ENCODE data around the gene TMEM125.

The TMEM125 gene

GRCh38 chr1:43277116-43277876 lies 7.5 kb downstream of the TMEM125 start:
- no peak overlapping the region for H3K9ac ChIP-seq (ENCODE audit: low read depth, low read length)
- no peak overlapping the region for H3K4me2 ChIP-seq (ENCODE audit: low read length)
- no peak overlapping the region for H3K4me3 ChIP-seq (ENCODE audit: low read length)
- no peaks in the 10 kb centered on the region for H3K4me1 ChIP-seq (ENCODE audit: control insufficient read depth, insufficient read depth, low read length)
- peaks cover 11% of the 10 kb centered on the region for H3K27me3 ChIP-seq (ENCODE audit: control insufficient read depth, insufficient read depth, low read length)
- H3K36me3 ChIP-seq (ENCODE audit: insufficient read depth, low read length) = no peaks in the 10 kb centered on the region
- no peaks in the 10 kb centered on the region for H3K9me3 ChIP-seq (replicated peaks; ENCODE audit: low read length)

GRCh38 chr1:43279161-43279560 lies 9.4 kb downstream of the TMEM125 start:
- Histone ChIP-seq H3K9ac (ENCODE audit: low read depth, low read length) (no peak overlapping the region), H3K27me3 (ENCODE audit: control insufficient read depth, insufficient read depth, low read length) (peaks cover 22% of the 10 kb centered on the region)

GRCh38 chr1:43279666-43280065 lies 9.9 kb downstream of the TMEM125 start:
- Histone ChIP-seq H3K36me3 (ENCODE audit: insufficient read depth, low read length) (no peaks in the 10 kb centered on the region), H3K27me3 (ENCODE audit: control insufficient read depth, insufficient read depth, low read length) (peaks cover 27% of the 10 kb centered on the region), H3K9ac (ENCODE audit: low read depth, low read length) (no peak overlapping the region), H3K4me2 (ENCODE audit: low read length) (no peak overlapping the region), H3K4me3 (ENCODE audit: low read length) (no peak overlapping the region), H3K4me1 (ENCODE audit: control insufficient read depth, insufficient read depth, low read length) (no peaks in the 10 kb centered on the region), H3K9me3 (replicated peaks; ENCODE audit: low read length) (no peaks in the 10 kb centered on the region)

More at GRCh38 chr1:43279161-43279560, 9.4 kb downstream of the TMEM125 start:
- H3K4me2 ChIP-seq (ENCODE audit: low read length) = no peak overlapping the region
- no peaks in the 10 kb centered on the region for H3K4me1 ChIP-seq (ENCODE audit: control insufficient read depth, insufficient read depth, low read length)
- H3K36me3 ChIP-seq (ENCODE audit: insufficient read depth, low read length) = no peaks in the 10 kb centered on the region
- no peak overlapping the region for H3K4me3 ChIP-seq (ENCODE audit: low read length)
- no peaks in the 10 kb centered on the region for H3K9me3 ChIP-seq (replicated peaks; ENCODE audit: low read length)

DNA sequence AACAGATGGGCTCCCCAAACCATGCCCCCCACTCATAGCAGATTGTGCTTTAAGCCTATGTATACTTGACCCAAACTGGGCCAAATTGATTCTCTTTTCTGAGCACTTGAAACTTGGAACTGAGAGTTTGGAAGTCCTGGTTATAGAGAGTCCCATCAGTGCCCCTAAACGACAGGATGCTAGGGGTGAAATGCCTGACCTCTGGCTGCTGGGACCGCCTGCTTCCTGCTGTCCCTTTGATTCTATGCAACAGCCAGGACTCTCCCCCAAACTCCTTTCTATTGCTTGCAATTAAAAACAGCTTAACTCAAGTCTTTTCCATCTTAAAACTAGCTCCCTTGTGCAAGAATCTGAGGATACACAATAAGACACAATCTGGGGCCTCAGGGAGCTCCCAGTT lies 10.9 kb downstream of the TMEM125 start:
- H3K9me3 ChIP-seq (replicated peaks; ENCODE audit: low read length) = no peaks in the 10 kb centered on the region
- no peak overlapping the region for H3K9ac ChIP-seq (ENCODE audit: low read depth, low read length)
- no peaks in the 10 kb centered on the region for H3K36me3 ChIP-seq (ENCODE audit: insufficient read depth, low read length)
- no peaks in the 10 kb centered on the region for H3K4me1 ChIP-seq (ENCODE audit: control insufficient read depth, insufficient read depth, low read length)
- no peak overlapping the region for H3K4me2 ChIP-seq (ENCODE audit: low read length)
- H3K4me3 ChIP-seq (ENCODE audit: low read length) = no peak overlapping the region
- peaks cover 30% of the 10 kb centered on the region for H3K27me3 ChIP-seq (ENCODE audit: control insufficient read depth, insufficient read depth, low read length)

- Histone ChIP-seq H3K36me3 (ENCODE audit: insufficient read depth, low read length) (no peaks in the 10 kb centered on the region), H3K27me3 (ENCODE audit: control insufficient read depth, insufficient read depth, low read length) (peaks cover 35% of the 10 kb centered on the region), H3K4me3 (ENCODE audit: low read length) (no peak overlapping the region), H3K4me1 (ENCODE audit: control insufficient read depth, insufficient read depth, low read length) (no peaks in the 10 kb centered on the region), H3K9me3 (replicated peaks; ENCODE audit: low read length) (no peaks in the 10 kb centered on the region), H3K4me2 (ENCODE audit: low read length) (no peak overlapping the region), H3K9ac (ENCODE audit: low read depth, low read length) (no peak overlapping the region)
These were observed 12.7 kb downstream of the TMEM125 start for GRCh38 chr1:43282220-43283195.

- H3K27me3 ChIP-seq (ENCODE audit: control insufficient read depth, insufficient read depth, low read length) = peaks cover 47% of the 10 kb centered on the region
- no peaks in the 10 kb centered on the region for H3K36me3 ChIP-seq (ENCODE audit: insufficient read depth, low read length)
- H3K9ac ChIP-seq (ENCODE audit: low read depth, low read length) = no peak overlapping the region
- no peak overlapping the region for H3K4me3 ChIP-seq (ENCODE audit: low read length)
- no peak overlapping the region for H3K4me2 ChIP-seq (ENCODE audit: low read length)
- H3K4me1 ChIP-seq (ENCODE audit: control insufficient read depth, insufficient read depth, low read length) = no peaks in the 10 kb centered on the region
- H3K9me3 ChIP-seq (replicated peaks; ENCODE audit: low read length) = no peaks in the 10 kb centered on the region
These were observed 14.3 kb downstream of the TMEM125 start for GRCh38 chr1:43284065-43284464.

GRCh38 chr1:43284546-43285110 lies 14.8 kb downstream of the TMEM125 start:
- no peak overlapping the region for H3K4me2 ChIP-seq (ENCODE audit: low read length)
- H3K9me3 ChIP-seq (replicated peaks; ENCODE audit: low read length) = no peaks in the 10 kb centered on the region
- H3K27me3 ChIP-seq (ENCODE audit: control insufficient read depth, insufficient read depth, low read length) = peaks cover 50% of the 10 kb centered on the region
- H3K4me1 ChIP-seq (ENCODE audit: control insufficient read depth, insufficient read depth, low read length) = no peaks in the 10 kb centered on the region
- H3K9ac ChIP-seq (ENCODE audit: low read depth, low read length) = no peak overlapping the region
- H3K36me3 ChIP-seq (ENCODE audit: insufficient read depth, low read length) = no peaks in the 10 kb centered on the region
- H3K4me3 ChIP-seq (ENCODE audit: low read length) = no peak overlapping the region

- H3K36me3 ChIP-seq (ENCODE audit: insufficient read depth, low read length) = no peaks in the 10 kb centered on the region
- H3K4me3 ChIP-seq (ENCODE audit: low read length) = no peak within 1 kb of the TSS
- H3K9me3 ChIP-seq (replicated peaks; ENCODE audit: low read length) = no peaks in the 10 kb centered on the region
- no peaks in the 10 kb centered on the region for H3K4me1 ChIP-seq (ENCODE audit: control insufficient read depth, insufficient read depth, low read length)
- H3K4me2 ChIP-seq (ENCODE audit: low read length) = no peak within 1 kb of the TSS
- no peak within 1 kb of the TSS for H3K9ac ChIP-seq (ENCODE audit: low read depth, low read length)
- peaks cover 50% of the 10 kb centered on the region for H3K27me3 ChIP-seq (ENCODE audit: control insufficient read depth, insufficient read depth, low read length)
These were observed 15.6 kb downstream of the TMEM125 start, which contains the start of gene C1orf210 for GRCh38 chr1:43285269-43285990. Gene C1orf210, minus strand, starts transcription at chr1:43285581. Its CDS starts 2,311 bp downstream, at chr1:43283270.

DNA sequence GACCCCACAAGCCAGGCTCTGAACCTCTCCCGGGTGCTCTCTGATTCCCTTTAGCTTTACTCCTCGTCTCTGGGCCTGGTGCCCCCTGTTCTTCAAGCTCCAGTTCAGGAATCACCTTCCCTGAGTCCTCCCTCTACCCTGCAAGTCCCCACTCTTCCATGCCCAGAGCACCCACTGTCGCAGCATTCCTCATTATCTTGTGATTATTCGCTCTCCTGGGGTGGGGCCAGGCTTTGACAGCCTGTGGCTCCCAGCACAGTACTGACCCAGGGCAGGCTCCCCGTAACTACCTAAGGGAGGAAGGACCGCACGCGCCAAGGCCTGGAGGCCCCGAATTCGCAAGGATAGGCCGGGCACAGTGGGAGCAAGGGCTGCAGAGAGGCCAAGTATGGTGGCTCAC lies 16.3 kb downstream of the TMEM125 start:
- peaks cover 45% of the 10 kb centered on the region for H3K27me3 ChIP-seq (ENCODE audit: control insufficient read depth, insufficient read depth, low read length)
- H3K36me3 ChIP-seq (ENCODE audit: insufficient read depth, low read length) = no peaks in the 10 kb centered on the region
- H3K4me3 ChIP-seq (ENCODE audit: low read length) = no peak overlapping the region
- H3K9ac ChIP-seq (ENCODE audit: low read depth, low read length) = no peak overlapping the region
- no peaks in the 10 kb centered on the region for H3K4me1 ChIP-seq (ENCODE audit: control insufficient read depth, insufficient read depth, low read length)
- no peak overlapping the region for H3K4me2 ChIP-seq (ENCODE audit: low read length)
- H3K9me3 ChIP-seq (replicated peaks; ENCODE audit: low read length) = no peaks in the 10 kb centered on the region

GRCh38 chr1:43286533-43286932 lies 16.8 kb downstream of the TMEM125 start:
- Histone ChIP-seq H3K9ac (ENCODE audit: low read depth, low read length) (no peak overlapping the region), H3K4me1 (ENCODE audit: control insufficient read depth, insufficient read depth, low read length) (no peaks in the 10 kb centered on the region), H3K9me3 (replicated peaks; ENCODE audit: low read length) (no peaks in the 10 kb centered on the region), H3K27me3 (ENCODE audit: control insufficient read depth, insufficient read depth, low read length) (peaks cover 45% of the 10 kb centered on the region), H3K4me3 (ENCODE audit: low read length) (no peak overlapping the region), H3K4me2 (ENCODE audit: low read length) (no peak overlapping the region), H3K36me3 (ENCODE audit: insufficient read depth, low read length) (no peaks in the 10 kb centered on the region)
